Osteoblast (primary cell): ENCODE measurements around the gene PDE10A. TPM values are rescaled to one million over a fixed set of nuclear protein-coding genes. Genes with fewer than 3 reads are reported as not detected.

ENCODE experiments used
- DNase-seq: peaks from one replicate; pipeline ENCODE4 v3.0.0; 2011; ENCODE audit warnings: low spot score, mixed read lengths; ENCODE audit not compliant: insufficient read length; ENCODE audit errors: missing footprints
- H2AFZ ChIP-seq: 2 replicates; pipeline ENCODE4 v1.6.0; 2011; ENCODE audit warnings: mild to moderate bottlenecking, low read length
- H3K27ac ChIP-seq: 2 replicates; pipeline ENCODE4 v1.5.1; 2011; ENCODE audit warnings: mild to moderate bottlenecking, low read depth, low read length, moderate library complexity
- H3K27me3 ChIP-seq: 2 replicates; pipeline ENCODE4 v1.6.0; 2012; ENCODE audit warnings: mild to moderate bottlenecking, control low read depth, inconsistent platforms, low read length, moderate library complexity; ENCODE audit not compliant: insufficient read depth
- H3K36me3 ChIP-seq: 2 replicates; pipeline ENCODE4 v1.5.1; 2011; ENCODE audit warnings: mild to moderate bottlenecking, low read length, control low read depth, moderate library complexity; ENCODE audit not compliant: insufficient read depth
- H3K4me1 ChIP-seq: 2 replicates; pipeline ENCODE4 v1.5.1; 2011; ENCODE audit warnings: mild to moderate bottlenecking, low read length, control low read depth, moderate library complexity; ENCODE audit not compliant: insufficient read depth
- H3K4me2 ChIP-seq: 2 replicates; pipeline ENCODE4 v1.6.0; 2011; ENCODE audit warnings: mild to moderate bottlenecking, low read length; ENCODE audit not compliant: insufficient read depth
- H3K4me3 ChIP-seq: fragments of 200-600 bp; sonication (generic); 3 replicates; pipeline ENCODE4 v1.5.1; 2012; ENCODE audit warnings: mild to moderate bottlenecking, low read length, inconsistent platforms; ENCODE audit not compliant: insufficient read depth
- H3K79me2 ChIP-seq: 2 replicates; pipeline ENCODE4 v1.6.0; 2012; ENCODE audit warnings: mild to moderate bottlenecking, low read length, control low read depth, inconsistent platforms; ENCODE audit not compliant: insufficient read depth
- H3K9me3 ChIP-seq: 2 replicates; pipeline ENCODE4 v1.5.1; 2011; ENCODE audit warnings: low read depth, low read length, control low read depth
- H4K20me1 ChIP-seq: 2 replicates; pipeline ENCODE4 v1.6.0; 2012; ENCODE audit warnings: mild to moderate bottlenecking, low read length, control low read depth; ENCODE audit not compliant: insufficient read depth
- CTCF ChIP-seq: IDR thresholded peaks from 2 replicates; pipeline ENCODE4 v1.5.1; 2011; ENCODE audit warnings: mild to moderate bottlenecking, low read depth, low read length, moderate library complexity; ENCODE audit errors: extremely low read depth
- total RNA-seq: library from RNA; depleted of rRNA; stranded (reverse); fragments of >200 nt; gene quantifications from 2 replicates; pipeline ENCODE4 v1.2.3, GENCODE V29; 2012

The PDE10A gene
- total RNA-seq, 1 donor, result 3.3 TPM

- no peaks in the 10 kb centered on the region for H4K20me1 ChIP-seq
- no peaks in the 10 kb centered on the region for H3K4me1 ChIP-seq
- H3K27ac ChIP-seq, result no peak overlapping the region
- DNase-seq, result no peak
- H3K4me2 ChIP-seq, result no peak overlapping the region
- no peaks in the 10 kb centered on the region for H3K9me3 ChIP-seq
- TF ChIP-seq CTCF, result no peak
- H2AFZ ChIP-seq, result no peak overlapping the region
- H3K79me2 ChIP-seq, result no peaks in the 10 kb centered on the region
- H3K4me3 ChIP-seq, result no peak overlapping the region
- no peaks in the 10 kb centered on the region for H3K27me3 ChIP-seq
- H3K36me3 ChIP-seq, result no peaks in the 10 kb centered on the region
Observed at GRCh38 chr6:165458134-165458533, 204.9 kb downstream of the PDE10A start.

- no peaks in the 10 kb centered on the region for H3K9me3 ChIP-seq
- no peak overlapping the region for H3K27ac ChIP-seq
- no peaks in the 10 kb centered on the region for H4K20me1 ChIP-seq
- no peak overlapping the region for H3K4me2 ChIP-seq
- no peak overlapping the region for H2AFZ ChIP-seq
- TF ChIP-seq CTCF, result no peak
- H3K79me2 ChIP-seq, result no peaks in the 10 kb centered on the region
- H3K36me3 ChIP-seq, result no peaks in the 10 kb centered on the region
- no peak for DNase-seq
- H3K4me1 ChIP-seq, result no peaks in the 10 kb centered on the region
- no peaks in the 10 kb centered on the region for H3K27me3 ChIP-seq
- H3K4me3 ChIP-seq, result no peak overlapping the region
Observed at GRCh38 chr6:165456286-165456685, 206.8 kb downstream of the PDE10A start.

GRCh38 chr6:165455488-165455887, 207.6 kb downstream of the PDE10A start:
- H3K9me3 ChIP-seq, result no peaks in the 10 kb centered on the region
- no peak overlapping the region for H3K4me2 ChIP-seq
- no peak overlapping the region for H3K4me3 ChIP-seq
- no peak for TF ChIP-seq CTCF
- no peak overlapping the region for H2AFZ ChIP-seq
- no peaks in the 10 kb centered on the region for H4K20me1 ChIP-seq
- no peaks in the 10 kb centered on the region for H3K4me1 ChIP-seq
- no peaks in the 10 kb centered on the region for H3K36me3 ChIP-seq
- no peak overlapping the region for H3K27ac ChIP-seq
- H3K79me2 ChIP-seq, result no peaks in the 10 kb centered on the region
- no peaks in the 10 kb centered on the region for H3K27me3 ChIP-seq
- no peak for DNase-seq

- Histone ChIP-seq H3K4me2 (no peak overlapping the region), H3K4me1 (no peaks in the 10 kb centered on the region), H3K79me2 (no peaks in the 10 kb centered on the region), H3K9me3 (no peaks in the 10 kb centered on the region), H3K27me3 (no peaks in the 10 kb centered on the region), H3K4me3 (no peak overlapping the region), H4K20me1 (no peaks in the 10 kb centered on the region), H3K36me3 (no peaks in the 10 kb centered on the region), H2AFZ (no peak overlapping the region), H3K27ac (no peak overlapping the region)
- no peak for TF ChIP-seq CTCF
- DNase-seq, result no peak
Observed at GRCh38 chr6:165453395-165453794, 209.6 kb downstream of the PDE10A start.
